Measurements from ENCODE around the gene MYO5B. TPM values are rescaled to one million over a fixed set of nuclear protein-coding genes. Genes with fewer than 3 reads are reported as not detected.

MYO5B gene
- total and polyA plus RNA-seq, 9 of the 15 experiments (the other 6 are each of a cell fraction or from before 2014, with no cell fraction given): 0.07 to 0.42 (median 0.28) TPM

GRCh38 chr18:49859725-49860124, 335.2 kb downstream of the MYO5B start:
- Histone ChIP-seq H3K27ac (ENCODE audit: extremely low read depth, low read depth, low read length) (no peak overlapping the region), H2AFZ (ENCODE audit: low read depth, low read length) (no peak overlapping the region), H3K9me1 (ENCODE audit: control insufficient read depth, insufficient read depth, low read length) (no peaks in the 10 kb centered on the region), H4K20me1 (replicated peaks; ENCODE audit: control insufficient read depth, insufficient read depth, low read length) (no peaks in the 10 kb centered on the region), H3K79me2 (ENCODE audit: control insufficient read depth, insufficient read depth, low read length) (no peaks in the 10 kb centered on the region), H3K36me3 (ENCODE audit: control insufficient read depth, insufficient read depth, low read length) (no peaks in the 10 kb centered on the region), H3K4me2 (ENCODE audit: insufficient read depth, low read length) (no peak overlapping the region), H3K4me3 (no peak overlapping the region), H3K27me3 (ENCODE audit: control insufficient read depth in 2 of 2, insufficient read depth in 2 of 2, low read length in 2 of 2) (peaks cover 0 to 15% of the 10 kb centered on the region in 2 experiments; a peak in 2 of 5 replicates), H3K9ac (ENCODE audit: insufficient read depth in 1 of 2, low read depth in 2 of 2, low read length in 2 of 2) (no peak overlapping the region), H3K9me3 (replicated peaks; ENCODE audit: control insufficient read depth, insufficient read depth, low read depth, low read length) (no peaks in the 10 kb centered on the region), H3K4me1 (replicated peaks in 1 of 2; ENCODE audit: control insufficient read depth in 2 of 2, insufficient read depth in 2 of 2, low read length in 2 of 2) (peaks cover 3 to 5% of the 10 kb centered on the region in 2 experiments; a peak in 3 of 5 replicates)
- intact Hi-C loops (cut with micrococcal nuclease) (loop anchor here (1.0 to 10.0 kb wide), 6 partner anchors 95 to 568 kb away; no protein-coding TSS in a partner anchor), in situ Hi-C loops (cut with MboI) (loop anchor here (5.0 to 25.0 kb wide), 2 partner anchors 347 to 1172 kb away; no protein-coding TSS in a partner anchor)
- no peak for FAIRE-seq
- DNase-seq (ENCODE audit: extremely low read depth in 1 of 4, low spot score in 3 of 4): no peak
- ATAC-seq: no peak
- CTCF ChIA-PET (ENCODE audit: low intra/inter-chr PET ratio): interaction anchor here (2.5 kb wide), 1 partner anchor 349 kb away, joined by 15 read pairs; no protein-coding TSS in a partner anchor
- no TSS peak for BruUV-seq (replicated peaks)
- 28% methylated on average over 2 of the region's 12 CpGs for WGBS (ENCODE audit: insufficient coverage, low coverage, missing lambda C conversion rate)
- no peak for TF ChIP-seq ZZZ3 (IDR thresholded peaks at IDR 0.05)
- no peak for TF ChIP-seq NFYB (IDR thresholded peaks at IDR 0.05; ENCODE audit: extremely low read depth, insufficient read length)
- TF ChIP-seq CHD1 (IDR thresholded peaks at IDR 0.05; ENCODE audit: low read length): no peak
- TF ChIP-seq NBN (IDR thresholded peaks at IDR 0.05; ENCODE audit: low read depth): no peak
- no peak for TF ChIP-seq U2AF1 (optimal IDR thresholded peaks at IDR 0.05; ENCODE audit: low read depth, low read length)
- no peak for TF ChIP-seq ZNF766 (CRISPR knock-in tag; conservative IDR thresholded peaks at IDR 0.05)
- no peak for TF ChIP-seq KLF13 (tag; IDR thresholded peaks at IDR 0.05; ENCODE audit: borderline replicate concordance, low read depth)
- no peak for TF ChIP-seq TCF7 (IDR thresholded peaks at IDR 0.05; ENCODE audit: borderline replicate concordance)
- no peak for TF ChIP-seq DNMT1 (IDR thresholded peaks at IDR 0.05)
- no peak for TF ChIP-seq FOS (IDR thresholded peaks at IDR 0.05; ENCODE audit: extremely low read depth, insufficient read length)
- TF ChIP-seq ZSCAN29 (IDR thresholded peaks at IDR 0.05): no peak
- no peak for TF ChIP-seq EP300 (IDR thresholded peaks at IDR 0.05; ENCODE audit: low read length)
- TF ChIP-seq DPF2 (IDR thresholded peaks at IDR 0.05): no peak
- no peak for TF ChIP-seq CREB1 (IDR thresholded peaks at IDR 0.05)
- TF ChIP-seq CREB1 (CRISPR knock-in tag; IDR thresholded peaks at IDR 0.05): no peak
- TF ChIP-seq PCBP2 (IDR thresholded peaks at IDR 0.05; ENCODE audit: low read depth, low read length, poor library complexity, severe bottlenecking): no peak
- TF ChIP-seq RBM34 (IDR thresholded peaks at IDR 0.05; ENCODE audit: borderline replicate concordance, insufficient read depth, low read length): no peak
- TF ChIP-seq, protein P1, sequence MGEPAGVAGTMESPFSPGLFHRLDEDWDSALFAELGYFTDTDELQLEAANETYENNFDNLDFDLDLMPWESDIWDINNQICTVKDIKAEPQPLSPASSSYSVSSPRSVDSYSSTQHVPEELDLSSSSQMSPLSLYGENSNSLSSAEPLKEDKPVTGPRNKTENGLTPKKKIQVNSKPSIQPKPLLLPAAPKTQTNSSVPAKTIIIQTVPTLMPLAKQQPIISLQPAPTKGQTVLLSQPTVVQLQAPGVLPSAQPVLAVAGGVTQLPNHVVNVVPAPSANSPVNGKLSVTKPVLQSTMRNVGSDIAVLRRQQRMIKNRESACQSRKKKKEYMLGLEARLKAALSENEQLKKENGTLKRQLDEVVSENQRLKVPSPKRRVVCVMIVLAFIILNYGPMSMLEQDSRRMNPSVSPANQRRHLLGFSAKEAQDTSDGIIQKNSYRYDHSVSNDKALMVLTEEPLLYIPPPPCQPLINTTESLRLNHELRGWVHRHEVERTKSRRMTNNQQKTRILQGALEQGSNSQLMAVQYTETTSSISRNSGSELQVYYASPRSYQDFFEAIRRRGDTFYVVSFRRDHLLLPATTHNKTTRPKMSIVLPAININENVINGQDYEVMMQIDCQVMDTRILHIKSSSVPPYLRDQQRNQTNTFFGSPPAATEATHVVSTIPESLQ (CRISPR knock-in tag; IDR thresholded peaks at IDR 0.05): no peak
- TF ChIP-seq, protein P2, sequence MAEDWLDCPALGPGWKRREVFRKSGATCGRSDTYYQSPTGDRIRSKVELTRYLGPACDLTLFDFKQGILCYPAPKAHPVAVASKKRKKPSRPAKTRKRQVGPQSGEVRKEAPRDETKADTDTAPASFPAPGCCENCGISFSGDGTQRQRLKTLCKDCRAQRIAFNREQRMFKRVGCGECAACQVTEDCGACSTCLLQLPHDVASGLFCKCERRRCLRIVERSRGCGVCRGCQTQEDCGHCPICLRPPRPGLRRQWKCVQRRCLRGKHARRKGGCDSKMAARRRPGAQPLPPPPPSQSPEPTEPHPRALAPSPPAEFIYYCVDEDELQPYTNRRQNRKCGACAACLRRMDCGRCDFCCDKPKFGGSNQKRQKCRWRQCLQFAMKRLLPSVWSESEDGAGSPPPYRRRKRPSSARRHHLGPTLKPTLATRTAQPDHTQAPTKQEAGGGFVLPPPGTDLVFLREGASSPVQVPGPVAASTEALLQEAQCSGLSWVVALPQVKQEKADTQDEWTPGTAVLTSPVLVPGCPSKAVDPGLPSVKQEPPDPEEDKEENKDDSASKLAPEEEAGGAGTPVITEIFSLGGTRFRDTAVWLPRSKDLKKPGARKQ (CRISPR knock-in tag; IDR thresholded peaks at IDR 0.05): no peak
- no peak for TF ChIP-seq ATF2 (CRISPR knock-in tag; IDR thresholded peaks at IDR 0.05)
- POLR2A ChIA-PET: interaction anchor here (1.2 kb wide), 1 partner anchor 9 kb away, joined by 5 read pairs; no protein-coding TSS in a partner anchor
